Stomach (tissue), 4 donors: ENCODE measurements around the gene PRAMEF4.
"Not testable (repeated sequence)": the region's sequence is repeated elsewhere in the genome, so short reads cannot be mapped to it uniquely, and the experiment has no call there.

Experiments
- CTCF ChIP-seq, 7 experiments: fragments of 450-650 bp in 4 of 7; fragments of 200-600 bp in 3 of 7; sonication (generic) in 3 of 7; IDR thresholded peaks; one replicate each; pipeline ENCODE4 v1.5.1; 2016 to 2019; ENCODE audit warnings: antibody characterized with exemption in 7 of 7, control low read depth in 2 of 7, mild to moderate bottlenecking in 1 of 7
- POLR2A ChIP-seq, 4 donors: fragments of 450-650 bp; IDR thresholded peaks; one replicate each; pipeline ENCODE4 v1.6.1; 2016; ENCODE audit warnings: antibody characterized with exemption in 4 of 4, control low read depth in 2 of 4, mild to moderate bottlenecking in 1 of 4, moderate library complexity in 1 of 4

GRCh38 chr1:12863131-12863880 is 22.7 kb downstream of the PRAMEF4 start:
- not testable (repeated sequence) for TF ChIP-seq POLR2A, CTCF (IDR thresholded peaks at IDR 0.05)
